ENCODE data around the gene CACNA2D3.

The CACNA2D3 gene

DNA sequence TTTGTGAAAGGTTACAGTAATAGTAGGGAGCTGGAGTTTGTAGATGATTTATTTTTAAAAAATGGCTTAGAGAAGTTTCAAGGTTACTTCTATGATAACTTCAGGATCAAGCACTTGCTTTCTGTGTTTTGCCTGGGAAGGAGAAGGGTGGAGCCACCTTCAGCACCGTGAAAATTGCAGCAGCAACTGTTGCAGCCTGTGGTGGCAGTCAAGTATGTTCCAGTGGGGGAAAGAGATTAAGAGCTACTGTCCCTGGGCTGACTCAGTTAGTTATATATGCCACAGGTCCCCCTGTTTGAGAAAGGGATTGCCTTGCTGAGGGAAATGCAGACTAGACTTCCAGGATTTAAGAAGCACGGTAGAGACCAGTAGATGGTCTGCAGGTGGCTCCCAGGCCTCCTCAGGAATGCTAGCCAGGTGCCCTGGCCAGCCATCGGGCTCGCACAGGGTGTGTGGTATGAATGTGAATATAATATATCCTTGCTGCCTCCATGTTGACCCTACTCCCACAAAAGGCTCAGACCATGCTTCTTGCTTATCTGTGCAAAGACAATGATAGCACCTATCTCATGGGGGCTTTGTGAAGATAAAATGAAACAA is 389.5 kb downstream of the CACNA2D3 start:
- Histone ChIP-seq H3K9me3 (ENCODE audit: control insufficient read depth, low read length) (no peaks in the 10 kb centered on the region), H3K4me1 (ENCODE audit: control insufficient read depth, insufficient read depth, low read length, poor library complexity, severe bottlenecking) (no peaks in the 10 kb centered on the region), H3K36me3 (ENCODE audit: control insufficient read depth, insufficient read depth, low read length) (no peaks in the 10 kb centered on the region), H3K27ac (ENCODE audit: low read depth, low read length, severe bottlenecking) (no peak overlapping the region), H3K4me3 (ENCODE audit: extremely low read depth, insufficient read depth, low read length, poor library complexity, severe bottlenecking) (no peak overlapping the region)
- WGBS, 2 experiments (ENCODE audit: insufficient coverage in 2 of 2): 78 to 80% methylated on average over 1 to 2 of the region's 4 CpGs

DNA sequence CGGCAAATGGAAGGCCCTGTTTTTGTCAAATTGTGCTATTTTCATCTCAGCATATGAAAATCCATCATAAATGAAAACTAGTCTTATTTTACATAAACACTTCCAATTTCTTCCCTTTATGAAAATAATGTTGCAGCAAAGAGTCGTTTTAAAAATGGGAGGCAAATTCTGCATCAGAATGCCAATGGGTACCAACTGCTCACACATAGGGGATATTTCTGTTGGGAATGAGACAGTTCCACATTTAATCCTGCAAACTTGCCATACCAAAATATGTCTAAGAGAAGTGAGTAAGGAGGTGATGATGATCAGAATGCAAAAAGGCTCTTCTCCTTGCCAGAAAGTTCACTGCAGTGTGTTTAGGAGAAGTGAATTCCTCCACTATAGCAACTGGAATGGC is 391.7 kb downstream of the CACNA2D3 start:
- 88 to 100% methylated on average over 1 to 2 of the region's 2 CpGs for WGBS, 2 experiments (ENCODE audit: insufficient coverage in 2 of 2)
- H3K27ac ChIP-seq (ENCODE audit: low read depth, low read length, severe bottlenecking): no peak overlapping the region
- no peaks in the 10 kb centered on the region for H3K9me3 ChIP-seq (ENCODE audit: control insufficient read depth, low read length)
- no peak overlapping the region for H3K4me3 ChIP-seq (ENCODE audit: extremely low read depth, insufficient read depth, low read length, poor library complexity, severe bottlenecking)
- H3K36me3 ChIP-seq (ENCODE audit: control insufficient read depth, insufficient read depth, low read length): no peaks in the 10 kb centered on the region
- no peaks in the 10 kb centered on the region for H3K4me1 ChIP-seq (ENCODE audit: control insufficient read depth, insufficient read depth, low read length, poor library complexity, severe bottlenecking)

DNA sequence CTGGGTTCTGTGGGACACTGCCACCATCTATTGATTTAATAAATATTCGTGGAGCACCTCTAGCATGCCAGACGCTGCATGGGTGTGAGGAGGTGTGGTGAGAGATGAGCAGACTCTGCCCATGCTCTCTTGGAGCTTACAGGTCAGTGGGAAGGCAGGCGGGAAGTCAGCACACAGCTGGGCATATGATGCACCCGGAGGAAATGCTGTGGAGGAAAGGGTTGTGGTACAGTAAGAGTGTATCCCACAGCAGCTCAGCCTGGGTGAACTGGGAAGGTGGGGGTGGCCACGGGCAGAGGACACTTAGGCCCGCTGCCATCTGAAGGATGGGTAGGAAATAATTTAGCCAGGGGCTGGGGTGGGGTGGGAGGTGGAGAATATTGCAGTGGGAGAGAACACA is 392.1 kb downstream of the CACNA2D3 start:
- 63 to 89% methylated on average over 6 of the region's 6 CpGs for WGBS, 2 experiments (ENCODE audit: insufficient coverage in 2 of 2)
- H3K9me3 ChIP-seq (ENCODE audit: control insufficient read depth, low read length): no peaks in the 10 kb centered on the region
- no peak overlapping the region for H3K4me3 ChIP-seq (ENCODE audit: extremely low read depth, insufficient read depth, low read length, poor library complexity, severe bottlenecking)

DNA sequence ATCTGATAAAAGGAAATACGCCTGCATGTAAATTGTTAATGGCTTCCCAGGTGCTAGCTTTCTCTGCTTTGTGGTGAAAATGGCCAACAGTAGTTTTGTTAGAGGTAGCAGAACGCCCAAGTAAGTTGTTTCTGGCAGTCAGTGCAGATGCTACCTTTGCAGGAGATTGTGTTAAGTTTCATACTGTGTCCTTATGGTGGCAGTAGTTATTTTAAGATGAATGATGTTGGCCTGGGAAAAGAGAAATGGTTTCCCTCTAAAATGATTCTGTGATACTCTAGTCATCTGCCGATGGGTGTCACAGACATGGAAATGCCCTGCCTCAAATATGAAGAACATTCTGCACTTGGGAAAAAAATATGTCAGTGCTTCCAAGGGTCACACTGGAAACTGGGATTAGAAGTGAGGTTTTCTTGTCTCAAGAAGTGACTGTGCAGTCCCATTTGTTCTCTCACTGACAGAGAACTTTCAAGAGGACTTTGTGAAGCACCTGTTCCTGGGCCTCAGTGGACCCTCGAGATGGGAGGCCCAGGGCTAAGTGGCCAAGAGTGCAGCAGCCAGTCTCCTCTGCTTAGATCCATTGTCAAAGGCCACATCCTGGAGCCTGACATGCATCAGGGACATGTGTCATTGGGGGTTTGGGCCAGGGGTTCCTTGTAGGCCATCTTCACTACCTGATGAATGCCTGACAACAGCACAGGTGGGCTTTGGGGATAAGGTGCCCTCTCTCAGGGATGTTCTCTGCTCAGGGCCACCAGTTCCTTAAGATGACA is 393.3 kb downstream of the CACNA2D3 start:
- WGBS, 2 experiments (ENCODE audit: insufficient coverage in 2 of 2): 81 to 87% methylated on average over 4 of the region's 4 CpGs

More for the DNA sequence above, 392.1 kb downstream of the CACNA2D3 start:
- no peaks in the 10 kb centered on the region for H3K4me1 ChIP-seq (ENCODE audit: control insufficient read depth, insufficient read depth, low read length, poor library complexity, severe bottlenecking)
- H3K36me3 ChIP-seq (ENCODE audit: control insufficient read depth, insufficient read depth, low read length): no peaks in the 10 kb centered on the region
- H3K27ac ChIP-seq (ENCODE audit: low read depth, low read length, severe bottlenecking): no peak overlapping the region

DNA sequence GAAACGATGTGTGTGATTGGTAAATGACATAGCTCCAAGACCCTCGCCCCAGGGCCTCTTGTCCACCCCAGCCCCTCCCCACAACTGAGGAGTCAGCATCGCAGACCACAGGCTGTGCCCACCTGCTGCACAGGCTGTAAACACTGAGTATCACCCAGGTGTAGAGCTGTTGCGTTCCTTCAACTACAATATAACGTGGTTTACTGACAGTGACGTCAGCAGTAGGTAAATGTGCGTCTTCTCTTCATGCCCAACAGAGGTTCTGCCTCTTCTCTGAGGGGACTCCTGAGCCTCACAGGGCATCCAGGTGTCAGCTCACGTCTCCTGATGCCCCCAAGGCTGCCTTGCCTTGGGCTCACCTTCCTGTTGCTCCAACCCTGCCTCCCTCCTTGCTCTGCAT is 395.1 kb downstream of the CACNA2D3 start:
- Histone ChIP-seq H3K27ac (ENCODE audit: low read depth, low read length, severe bottlenecking) (no peak overlapping the region), H3K9me3 (ENCODE audit: control insufficient read depth, low read length) (no peaks in the 10 kb centered on the region), H3K36me3 (ENCODE audit: control insufficient read depth, insufficient read depth, low read length) (no peaks in the 10 kb centered on the region), H3K4me1 (ENCODE audit: control insufficient read depth, insufficient read depth, low read length, poor library complexity, severe bottlenecking) (no peaks in the 10 kb centered on the region), H3K4me3 (ENCODE audit: extremely low read depth, insufficient read depth, low read length, poor library complexity, severe bottlenecking) (no peak overlapping the region)
- WGBS, 2 experiments (ENCODE audit: insufficient coverage in 2 of 2): 69 to 80% methylated on average over 6 to 7 of the region's 8 CpGs

More for the DNA sequence above, 393.3 kb downstream of the CACNA2D3 start:
- Histone ChIP-seq H3K36me3 (ENCODE audit: control insufficient read depth, insufficient read depth, low read length) (no peaks in the 10 kb centered on the region), H3K4me3 (ENCODE audit: extremely low read depth, insufficient read depth, low read length, poor library complexity, severe bottlenecking) (no peak overlapping the region), H3K27ac (ENCODE audit: low read depth, low read length, severe bottlenecking) (no peak overlapping the region), H3K4me1 (ENCODE audit: control insufficient read depth, insufficient read depth, low read length, poor library complexity, severe bottlenecking) (no peaks in the 10 kb centered on the region), H3K9me3 (ENCODE audit: control insufficient read depth, low read length) (no peaks in the 10 kb centered on the region)

DNA sequence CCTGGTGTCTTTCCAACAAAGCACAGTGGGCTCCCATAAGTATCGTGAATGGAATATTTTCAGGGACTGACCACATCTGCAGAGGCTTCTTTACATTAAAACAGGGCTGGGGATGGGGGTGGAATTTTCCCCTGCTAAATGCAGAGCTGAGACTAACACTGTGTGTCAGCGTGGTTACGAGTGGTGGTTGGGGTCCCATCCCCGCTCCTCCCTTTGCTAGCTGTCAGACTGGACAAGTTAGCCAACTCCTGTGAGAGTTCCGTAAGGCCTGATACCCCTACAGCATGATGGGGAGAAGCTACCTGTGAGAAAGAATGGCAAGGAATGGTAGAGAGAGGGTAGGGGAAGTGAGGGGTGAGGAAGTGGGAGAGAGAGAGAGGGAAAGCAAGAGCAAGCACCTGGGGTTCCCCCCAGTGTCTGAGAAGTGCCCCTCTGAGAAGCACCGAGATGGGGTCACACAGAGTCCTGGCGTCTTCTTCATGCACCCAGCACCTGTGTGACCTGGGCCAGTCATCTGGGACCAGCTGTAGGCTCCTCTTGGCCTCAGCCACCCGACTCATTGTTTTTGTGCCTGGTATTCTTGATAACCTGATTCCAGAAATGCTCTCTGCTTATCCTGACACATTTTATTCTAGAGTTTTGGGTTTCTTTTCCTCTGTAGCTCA is 395.8 kb downstream of the CACNA2D3 start:
- H3K27ac ChIP-seq (ENCODE audit: low read depth, low read length, severe bottlenecking): no peak overlapping the region
- WGBS, 2 experiments (ENCODE audit: insufficient coverage in 2 of 2): 88 to 91% methylated on average over 7 to 8 of the region's 8 CpGs
- H3K4me1 ChIP-seq (ENCODE audit: control insufficient read depth, insufficient read depth, low read length, poor library complexity, severe bottlenecking): no peaks in the 10 kb centered on the region
- no peak overlapping the region for H3K4me3 ChIP-seq (ENCODE audit: extremely low read depth, insufficient read depth, low read length, poor library complexity, severe bottlenecking)
- H3K9me3 ChIP-seq (ENCODE audit: control insufficient read depth, low read length): no peaks in the 10 kb centered on the region
- H3K36me3 ChIP-seq (ENCODE audit: control insufficient read depth, insufficient read depth, low read length): no peaks in the 10 kb centered on the region

DNA sequence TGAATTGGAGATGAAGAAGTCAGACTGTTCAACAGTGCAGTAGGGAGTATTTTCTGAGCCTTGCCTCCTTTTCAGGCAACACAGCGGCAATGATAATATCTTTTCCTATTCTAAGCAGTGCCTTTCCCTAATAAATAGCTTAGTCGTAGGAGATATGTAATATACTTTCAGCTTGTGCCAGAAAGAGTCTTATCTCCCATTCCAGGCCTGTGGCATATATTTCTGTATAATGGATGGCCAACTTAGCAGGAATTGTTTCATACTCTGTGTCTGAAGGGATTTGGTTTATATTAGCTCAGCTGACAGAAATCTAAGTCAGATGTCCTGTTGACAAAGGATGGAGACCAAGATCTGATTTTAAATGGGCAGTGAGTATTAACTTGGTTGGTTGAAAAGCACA is 397.1 kb downstream of the CACNA2D3 start:
- Histone ChIP-seq H3K4me3 (ENCODE audit: extremely low read depth, insufficient read depth, low read length, poor library complexity, severe bottlenecking) (no peak overlapping the region), H3K27ac (ENCODE audit: low read depth, low read length, severe bottlenecking) (no peak overlapping the region), H3K4me1 (ENCODE audit: control insufficient read depth, insufficient read depth, low read length, poor library complexity, severe bottlenecking) (no peaks in the 10 kb centered on the region), H3K36me3 (ENCODE audit: control insufficient read depth, insufficient read depth, low read length) (no peaks in the 10 kb centered on the region), H3K9me3 (ENCODE audit: control insufficient read depth, low read length) (no peaks in the 10 kb centered on the region)
- WGBS, 2 experiments (ENCODE audit: insufficient coverage in 2 of 2): 100% methylated on average over 1 of the region's 2 CpGs; no CpG with 5 or more reads in 1 of the 2 experiments

DNA sequence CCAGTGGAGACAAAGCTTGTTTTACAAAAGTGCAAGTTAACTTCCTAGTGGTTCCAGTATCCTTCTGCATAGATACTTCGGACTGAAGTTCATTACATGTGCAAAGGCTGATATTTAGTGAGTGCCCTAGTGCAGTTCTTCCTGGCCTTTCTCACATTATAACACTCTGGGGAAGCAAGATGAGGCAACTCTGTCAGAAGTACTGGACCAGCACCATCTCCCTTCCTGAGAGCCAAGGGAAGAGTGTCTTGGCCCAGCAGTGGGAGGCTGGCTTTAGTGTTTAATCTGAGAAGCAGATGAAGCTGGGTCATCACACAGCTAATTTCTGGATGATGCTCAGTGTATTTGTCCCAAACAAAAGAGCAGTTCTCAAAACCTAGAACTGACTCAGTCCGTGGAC is 397.7 kb downstream of the CACNA2D3 start:
- no peaks in the 10 kb centered on the region for H3K36me3 ChIP-seq (ENCODE audit: control insufficient read depth, insufficient read depth, low read length)
- H3K4me1 ChIP-seq (ENCODE audit: control insufficient read depth, insufficient read depth, low read length, poor library complexity, severe bottlenecking): no peaks in the 10 kb centered on the region
- H3K4me3 ChIP-seq (ENCODE audit: extremely low read depth, insufficient read depth, low read length, poor library complexity, severe bottlenecking): no peak overlapping the region
- no peak overlapping the region for H3K27ac ChIP-seq (ENCODE audit: low read depth, low read length, severe bottlenecking)
- 100% methylated on average over 1 of the region's 2 CpGs for WGBS, 2 experiments (ENCODE audit: insufficient coverage in 2 of 2)
- H3K9me3 ChIP-seq (ENCODE audit: control insufficient read depth, low read length): no peaks in the 10 kb centered on the region

DNA sequence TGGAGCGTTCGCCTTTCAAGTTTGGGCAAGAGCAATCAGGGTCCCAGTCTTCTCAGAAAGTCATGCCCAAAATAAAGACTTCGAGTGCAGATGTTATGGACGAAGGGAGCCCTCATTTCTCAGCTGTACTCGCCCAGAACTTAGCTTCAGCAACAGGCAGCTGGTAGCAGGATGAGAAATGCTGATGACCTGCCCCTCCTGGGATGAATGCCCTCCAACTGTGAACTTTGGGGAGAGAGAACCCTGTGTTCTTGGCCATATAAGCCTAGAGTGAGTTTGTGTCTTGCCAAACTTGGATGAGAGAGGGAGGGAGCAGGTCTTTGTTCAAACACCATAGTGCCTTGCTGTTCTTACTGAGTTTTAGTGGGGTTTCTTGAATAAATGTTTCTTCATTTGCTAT is 405.2 kb downstream of the CACNA2D3 start:
- Histone ChIP-seq H3K9me3 (ENCODE audit: control insufficient read depth, low read length) (no peaks in the 10 kb centered on the region), H3K36me3 (ENCODE audit: control insufficient read depth, insufficient read depth, low read length) (no peaks in the 10 kb centered on the region), H3K27ac (ENCODE audit: low read depth, low read length, severe bottlenecking) (no peak overlapping the region), H3K4me3 (ENCODE audit: extremely low read depth, insufficient read depth, low read length, poor library complexity, severe bottlenecking) (no peak overlapping the region), H3K4me1 (ENCODE audit: control insufficient read depth, insufficient read depth, low read length, poor library complexity, severe bottlenecking) (no peaks in the 10 kb centered on the region)
- WGBS, 2 experiments (ENCODE audit: insufficient coverage in 2 of 2): 91 to 100% methylated on average over 3 to 4 of the region's 5 CpGs

DNA sequence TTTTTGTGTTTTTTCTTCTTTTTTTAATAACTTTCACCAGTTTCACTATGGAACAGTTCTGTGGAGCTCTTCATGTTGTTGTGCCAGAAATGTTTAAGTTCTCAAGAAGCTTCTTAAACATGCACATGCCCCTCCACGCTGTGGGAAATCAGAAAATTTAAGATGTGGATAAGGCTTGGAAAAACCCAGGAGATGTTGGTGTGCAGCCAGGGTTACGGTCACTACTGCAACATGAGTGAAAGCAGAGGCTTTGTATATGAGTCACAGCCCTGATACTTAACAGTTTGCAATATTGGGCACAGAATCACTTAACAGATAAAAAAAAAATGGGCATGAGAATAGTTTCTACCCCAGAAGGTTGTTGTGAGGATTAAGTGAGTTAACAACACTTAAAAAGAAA is 405.6 kb downstream of the CACNA2D3 start:
- Histone ChIP-seq H3K9me3 (ENCODE audit: control insufficient read depth, low read length) (no peaks in the 10 kb centered on the region), H3K36me3 (ENCODE audit: control insufficient read depth, insufficient read depth, low read length) (no peaks in the 10 kb centered on the region), H3K27ac (ENCODE audit: low read depth, low read length, severe bottlenecking) (no peak overlapping the region), H3K4me3 (ENCODE audit: extremely low read depth, insufficient read depth, low read length, poor library complexity, severe bottlenecking) (no peak overlapping the region), H3K4me1 (ENCODE audit: control insufficient read depth, insufficient read depth, low read length, poor library complexity, severe bottlenecking) (no peaks in the 10 kb centered on the region)
- 88 to 92% methylated on average over 2 of the region's 2 CpGs for WGBS, 2 experiments (ENCODE audit: insufficient coverage in 2 of 2)

DNA sequence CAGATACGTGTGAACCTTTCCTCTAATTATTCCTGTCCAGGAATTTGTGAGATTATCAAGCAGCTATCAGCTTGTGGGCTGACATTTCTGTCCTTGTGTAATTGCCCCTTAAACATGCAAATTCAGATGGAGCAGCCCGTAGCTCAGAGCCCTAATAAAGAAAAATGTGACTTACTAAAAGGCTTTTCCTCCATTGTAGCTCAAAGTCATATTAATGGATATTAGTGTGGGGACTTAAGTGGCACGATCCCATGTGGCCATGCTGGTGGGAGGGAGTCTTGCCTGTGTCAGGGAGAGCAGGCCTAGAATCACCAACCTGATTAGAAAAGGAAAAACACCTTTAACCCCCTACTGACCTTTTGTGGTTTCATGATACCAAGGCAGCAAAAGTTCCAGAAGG is 406.3 kb downstream of the CACNA2D3 start:
- H3K9me3 ChIP-seq (ENCODE audit: control insufficient read depth, low read length): no peaks in the 10 kb centered on the region
- no peaks in the 10 kb centered on the region for H3K36me3 ChIP-seq (ENCODE audit: control insufficient read depth, insufficient read depth, low read length)
- H3K4me3 ChIP-seq (ENCODE audit: extremely low read depth, insufficient read depth, low read length, poor library complexity, severe bottlenecking): no peak overlapping the region
- WGBS, 2 experiments (ENCODE audit: insufficient coverage in 2 of 2): 70 to 86% methylated on average over 1 to 2 of the region's 3 CpGs
- no peak overlapping the region for H3K27ac ChIP-seq (ENCODE audit: low read depth, low read length, severe bottlenecking)
- H3K4me1 ChIP-seq (ENCODE audit: control insufficient read depth, insufficient read depth, low read length, poor library complexity, severe bottlenecking): no peaks in the 10 kb centered on the region

Measured in mesodermal cell (in vitro differentiated cells).